NT2/D1 (cell line): ENCODE measurements around the gene FAM107B.

ENCODE experiments used
- DNase-seq: peaks from one replicate; pipeline ENCODE4 v3.0.0-alpha.2; 2011; ENCODE audit warnings: low read depth, low spot score
- H3K27me3 ChIP-seq: 2 replicates; pipeline ENCODE4 v1.6.0; 2011; ENCODE audit warnings: mild to moderate bottlenecking; ENCODE audit not compliant: insufficient read length, insufficient read depth
- H3K36me3 ChIP-seq: 2 replicates; pipeline ENCODE4 v1.6.1; 2011; ENCODE audit warnings: mild to moderate bottlenecking, low read length, mixed read lengths; ENCODE audit not compliant: insufficient read depth, insufficient read length
- H3K4me1 ChIP-seq: 2 replicates; pipeline ENCODE4 v1.5.1; 2011; ENCODE audit not compliant: insufficient read depth, insufficient read length
- H3K4me3 ChIP-seq: 2 replicates; pipeline ENCODE4 v1.5.1; 2011; ENCODE audit warnings: low read depth; ENCODE audit not compliant: insufficient read length
- H3K9ac ChIP-seq: 2 replicates; pipeline ENCODE4 v1.6.0; 2011; ENCODE audit warnings: low read depth; ENCODE audit not compliant: insufficient read length
- H3K9me3 ChIP-seq: 2 replicates; pipeline ENCODE4 v1.5.1; 2011; ENCODE audit warnings: mild to moderate bottlenecking, low read length; ENCODE audit not compliant: insufficient read depth
- SUZ12 ChIP-seq: IDR thresholded peaks from 2 replicates; pipeline ENCODE4 v1.6.1; 2011; ENCODE audit not compliant: insufficient read length, insufficient read depth; ENCODE audit errors: extremely low read depth
- YY1 ChIP-seq: IDR thresholded peaks from 2 replicates; pipeline ENCODE4 v1.6.1; 2011; ENCODE audit not compliant: insufficient read length, insufficient read depth
- ZNF274 ChIP-seq: IDR thresholded peaks from 2 replicates; pipeline ENCODE4 v1.6.1; 2011; ENCODE audit warnings: mild to moderate bottlenecking, low read depth, low read length

The FAM107B gene

DNA sequence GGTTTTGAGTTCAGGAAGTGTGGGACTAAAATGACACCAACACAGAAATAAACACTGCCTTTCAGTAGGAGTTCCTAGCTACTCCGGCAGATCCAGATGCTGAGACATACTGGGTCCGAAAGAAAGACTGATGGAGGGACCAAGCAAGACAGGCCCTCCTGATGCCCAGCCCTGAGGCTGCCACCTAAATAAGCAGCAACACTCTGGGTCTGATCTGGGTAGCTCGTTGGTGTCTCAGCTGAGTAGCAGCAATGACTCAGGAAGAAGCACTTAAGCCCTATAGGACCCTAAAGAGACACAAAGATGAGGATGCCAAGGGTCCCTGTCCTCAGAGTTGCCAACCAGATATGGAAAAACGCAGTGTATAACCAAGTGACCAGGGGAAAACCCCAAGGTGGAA lies 190.7 kb downstream of the FAM107B start:
- Histone ChIP-seq H3K4me3 (no peak overlapping the region), H3K4me1 (no peaks in the 10 kb centered on the region), H3K36me3 (no peaks in the 10 kb centered on the region), H3K9me3 (no peaks in the 10 kb centered on the region), H3K27me3 (no peaks in the 10 kb centered on the region), H3K9ac (no peak overlapping the region)
- TF ChIP-seq YY1 (no peak), SUZ12 (no peak), ZNF274 (no peak)
- no peak for DNase-seq

DNA sequence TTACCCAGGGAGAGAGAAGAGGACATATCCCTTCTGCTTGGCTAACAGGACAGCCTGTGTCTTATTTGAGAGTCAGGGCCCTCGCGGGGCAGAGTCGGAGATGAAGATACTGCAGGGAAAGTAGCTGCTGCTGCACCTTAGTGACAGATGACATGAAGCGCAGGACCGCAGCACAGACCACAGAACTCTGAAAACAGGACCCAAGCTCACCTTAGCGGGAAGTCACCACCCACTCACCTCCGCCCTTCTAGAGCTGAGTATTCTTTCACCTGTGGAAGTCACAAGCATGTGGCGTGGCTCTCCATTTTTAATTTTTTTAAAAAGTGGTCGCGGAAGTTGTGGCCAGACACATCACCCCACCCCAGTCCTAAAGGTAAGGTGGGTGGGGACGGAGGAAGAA lies 191.4 kb downstream of the FAM107B start:
- no peaks in the 10 kb centered on the region for H3K4me1 ChIP-seq
- TF ChIP-seq YY1: no peak
- no peak for TF ChIP-seq SUZ12
- no peak for TF ChIP-seq ZNF274
- DNase-seq: no peak

DNA sequence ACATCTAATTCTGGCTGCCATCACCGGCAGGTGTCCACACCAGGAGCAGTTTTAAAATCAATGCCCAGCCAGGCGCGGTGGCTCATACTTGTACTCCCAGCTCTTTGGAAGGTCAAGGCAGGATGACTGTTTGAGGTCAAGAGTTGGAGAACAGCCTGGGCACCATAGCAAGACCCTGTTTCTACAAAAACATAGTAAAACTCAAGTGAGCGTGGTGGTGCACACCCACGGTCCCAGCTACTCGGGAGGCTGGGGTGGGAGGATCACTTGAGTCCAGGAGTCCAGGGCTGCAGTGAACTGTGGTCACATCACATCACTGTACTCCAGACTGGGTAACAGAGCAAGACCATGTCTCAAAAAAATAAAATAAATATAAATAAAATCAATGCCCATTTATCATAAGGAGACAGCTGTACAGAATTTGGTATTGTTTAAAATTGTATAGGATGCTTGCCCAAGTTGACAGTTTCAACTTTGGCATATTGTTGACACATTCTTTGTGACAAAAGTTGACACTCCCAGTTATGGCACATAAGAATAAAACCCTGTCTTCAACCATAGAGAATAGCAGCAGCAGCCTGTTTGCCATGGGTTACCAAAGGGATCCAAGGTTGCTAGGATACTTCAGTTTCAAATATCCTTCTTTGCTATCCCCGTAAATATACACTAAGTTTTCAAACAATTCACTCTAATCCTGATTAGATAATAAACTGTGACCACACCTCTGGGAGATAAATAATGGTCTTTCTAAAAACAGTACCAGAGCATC lies 193.0 kb downstream of the FAM107B start:
- no peak for DNase-seq
- no peaks in the 10 kb centered on the region for H3K4me1 ChIP-seq
- H3K36me3 ChIP-seq: no peaks in the 10 kb centered on the region
- no peak for TF ChIP-seq SUZ12
- no peak for TF ChIP-seq ZNF274
- TF ChIP-seq YY1: no peak
- H3K4me3 ChIP-seq: no peak overlapping the region
- H3K27me3 ChIP-seq: no peaks in the 10 kb centered on the region
- no peak overlapping the region for H3K9ac ChIP-seq
- no peaks in the 10 kb centered on the region for H3K9me3 ChIP-seq

More for the DNA sequence above, 191.4 kb downstream of the FAM107B start:
- no peaks in the 10 kb centered on the region for H3K9me3 ChIP-seq
- no peaks in the 10 kb centered on the region for H3K36me3 ChIP-seq
- H3K9ac ChIP-seq: no peak overlapping the region
- no peak overlapping the region for H3K4me3 ChIP-seq
- H3K27me3 ChIP-seq: no peaks in the 10 kb centered on the region

DNA sequence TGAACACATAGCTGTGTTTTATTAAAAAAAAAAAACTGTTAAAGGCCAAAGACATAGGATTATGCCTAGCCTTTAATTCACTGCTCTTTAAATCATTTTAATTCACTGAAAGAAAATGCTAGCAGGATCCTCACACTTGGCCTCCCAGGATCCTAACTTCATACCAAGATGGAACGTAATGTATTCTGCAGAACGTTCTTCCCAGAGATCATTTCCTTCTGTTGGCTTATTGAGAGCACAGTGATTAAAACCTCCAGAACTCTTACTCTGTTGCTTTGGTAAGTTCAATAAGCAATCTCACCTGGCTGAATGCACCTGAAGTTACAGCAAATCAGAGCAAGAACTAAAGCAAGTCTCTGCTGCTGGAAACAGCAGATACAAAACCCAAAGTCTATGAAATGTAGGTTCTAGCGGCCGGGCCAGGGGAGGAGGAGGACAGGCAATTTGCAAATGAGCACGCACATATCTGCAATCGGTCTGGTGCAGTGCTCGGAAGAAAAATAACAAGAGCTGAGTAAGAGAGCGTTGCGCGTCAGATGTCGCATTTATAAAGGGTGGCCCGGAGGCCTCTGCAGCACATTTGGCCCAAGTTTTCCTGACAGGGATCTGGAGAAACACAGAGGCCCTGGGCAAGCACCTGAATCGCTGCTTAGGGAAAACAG lies 193.9 kb downstream of the FAM107B start:
- Histone ChIP-seq H3K27me3 (no peaks in the 10 kb centered on the region), H3K4me1 (no peaks in the 10 kb centered on the region), H3K9ac (no peak overlapping the region), H3K4me3 (no peak overlapping the region), H3K9me3 (no peaks in the 10 kb centered on the region), H3K36me3 (no peaks in the 10 kb centered on the region)
- DNase-seq: no peak
- no peak for TF ChIP-seq SUZ12
- no peak for TF ChIP-seq ZNF274
- no peak for TF ChIP-seq YY1

DNA sequence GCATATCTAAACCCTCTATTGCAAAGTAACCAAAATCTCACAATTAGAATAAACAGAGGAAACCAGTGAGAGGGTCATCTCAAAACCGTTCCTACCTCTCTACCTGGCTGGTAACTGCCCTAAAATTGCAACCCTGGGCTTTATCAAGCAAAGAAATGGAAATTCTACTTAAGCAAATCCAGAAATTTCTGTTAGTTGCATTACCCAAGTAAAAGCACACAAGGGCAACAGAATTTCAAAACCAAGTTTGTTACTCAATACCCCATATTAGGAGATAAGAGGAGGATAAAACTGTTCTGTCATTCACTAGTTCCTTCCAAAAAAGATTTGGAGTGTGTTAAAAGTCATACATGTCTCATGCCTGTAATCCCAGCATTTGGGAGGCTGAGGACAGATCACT lies 195.3 kb downstream of the FAM107B start:
- no peak for TF ChIP-seq ZNF274
- TF ChIP-seq SUZ12: no peak
- TF ChIP-seq YY1: no peak
- Histone ChIP-seq H3K9ac (no peak overlapping the region), H3K9me3 (no peaks in the 10 kb centered on the region), H3K27me3 (no peaks in the 10 kb centered on the region), H3K36me3 (no peaks in the 10 kb centered on the region), H3K4me1 (no peaks in the 10 kb centered on the region), H3K4me3 (no peak overlapping the region)
- DNase-seq: no peak

DNA sequence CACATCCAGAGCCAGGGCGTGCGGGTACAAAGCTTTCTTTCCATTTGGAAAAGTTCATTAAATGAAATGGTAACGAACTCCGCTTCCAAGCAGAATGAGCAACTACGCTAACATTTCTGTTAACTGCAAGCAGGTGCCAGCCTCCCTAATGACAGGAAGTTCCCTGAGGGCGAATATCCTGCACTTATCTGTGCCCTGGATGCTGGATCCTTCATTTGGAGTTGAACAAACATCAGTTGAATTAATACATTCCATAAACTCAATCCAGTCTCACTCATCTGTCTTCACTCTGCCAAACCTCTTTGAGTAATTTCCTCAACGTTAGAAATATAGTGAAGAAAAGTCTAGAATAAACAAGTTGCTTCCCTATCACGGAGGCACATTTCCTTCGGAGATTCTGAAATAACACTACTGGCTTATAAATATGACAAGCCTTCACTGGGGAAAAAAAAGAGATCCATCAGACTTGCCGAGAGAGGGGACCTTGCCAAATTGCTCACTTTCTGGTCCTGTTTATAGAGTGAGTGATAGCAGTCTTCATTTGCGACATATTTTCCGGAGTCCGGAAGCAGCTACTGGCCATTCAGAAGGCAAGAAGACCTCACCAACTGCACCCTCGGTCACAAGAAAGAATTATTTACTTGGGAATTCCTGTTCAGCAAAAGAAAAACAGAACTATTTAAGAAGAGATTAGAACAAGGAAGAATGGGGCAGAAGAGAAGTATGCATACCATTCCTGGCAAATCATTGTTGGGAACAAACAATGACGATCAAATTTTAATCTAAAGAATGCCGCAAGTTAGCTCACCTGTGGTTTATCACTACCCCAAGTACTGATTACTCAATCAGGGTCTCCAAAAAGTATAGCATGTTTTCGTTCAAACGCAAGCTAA lies 196.4 kb downstream of the FAM107B start:
- Histone ChIP-seq H3K9ac (no peak overlapping the region), H3K4me3 (no peak overlapping the region), H3K4me1 (no peaks in the 10 kb centered on the region), H3K27me3 (no peaks in the 10 kb centered on the region), H3K9me3 (no peaks in the 10 kb centered on the region), H3K36me3 (no peaks in the 10 kb centered on the region)
- no peak for DNase-seq
- no peak for TF ChIP-seq ZNF274
- TF ChIP-seq YY1: no peak
- TF ChIP-seq SUZ12: no peak

DNA sequence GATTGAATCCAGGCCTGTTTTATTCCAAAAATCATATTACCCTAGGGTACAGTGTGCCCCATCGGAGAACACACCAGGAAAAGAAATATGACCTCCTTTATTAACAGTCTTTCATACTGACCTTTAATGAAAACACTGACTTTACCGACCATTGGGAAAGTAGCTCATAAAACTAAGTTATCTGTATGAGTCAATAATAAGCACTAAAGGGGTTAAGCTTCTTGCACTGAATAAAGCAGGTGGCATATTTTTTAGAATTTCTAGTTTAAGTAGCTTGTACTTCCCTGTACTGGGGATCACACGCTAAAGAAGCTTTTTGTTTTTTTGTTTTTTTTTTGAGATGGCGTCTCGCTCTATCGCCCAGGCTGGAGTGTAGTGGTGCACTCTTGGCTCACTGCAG lies 199.8 kb downstream of the FAM107B start:
- DNase-seq: no peak
- H3K9me3 ChIP-seq: no peaks in the 10 kb centered on the region
- no peaks in the 10 kb centered on the region for H3K36me3 ChIP-seq
- no peaks in the 10 kb centered on the region for H3K27me3 ChIP-seq
- H3K4me1 ChIP-seq: no peaks in the 10 kb centered on the region
- TF ChIP-seq SUZ12 (no peak), ZNF274 (no peak), YY1 (no peak)
- H3K9ac ChIP-seq: no peak overlapping the region
- H3K4me3 ChIP-seq: no peak overlapping the region
